ENCODE results near the gene ABHD17C. TPM values are rescaled to one million over a fixed set of nuclear protein-coding genes. Genes with fewer than 3 reads are reported as not detected.

ABHD17C gene
- total RNA-seq, 1 experiment from 2014 or later, result 16.3 TPM

DNA sequence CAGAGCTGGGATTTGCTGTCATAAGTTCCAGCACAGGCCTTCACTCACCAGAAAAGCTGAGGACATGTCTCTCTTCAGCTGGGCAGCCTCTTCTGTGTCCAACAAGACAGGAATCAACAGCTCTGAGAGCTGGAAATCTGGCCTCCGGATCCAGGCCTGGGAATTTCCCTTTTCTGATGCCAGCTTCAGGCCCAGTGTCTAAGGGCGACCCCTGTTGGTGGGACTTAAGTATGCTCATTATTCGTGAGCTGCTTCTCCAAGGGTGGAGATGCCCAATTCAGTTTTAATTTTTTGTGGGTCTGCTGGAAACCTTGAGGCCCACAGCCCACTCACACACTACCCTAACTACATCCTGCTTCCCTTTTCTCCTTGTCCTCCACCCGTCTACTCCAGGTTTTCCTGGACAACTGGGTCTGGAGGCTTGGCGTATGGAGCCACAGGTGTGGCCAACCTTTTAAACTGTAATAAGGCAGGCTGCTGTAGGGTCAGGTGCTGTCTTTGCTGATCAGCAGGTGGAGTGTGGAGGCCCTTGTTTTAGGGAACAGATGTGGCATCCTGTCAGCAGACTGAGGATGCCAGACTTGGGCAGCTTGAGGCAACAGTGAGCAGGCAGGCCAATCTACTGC, 81.4 kb downstream of the ABHD17C start:
- no peak overlapping the region; the same call in 1 of the 2 replicates for H3K27ac ChIP-seq (ENCODE audit: low read length)
- ATAC-seq (peak; percentile 46; the same call in 1 of the 2 replicates), DNase-seq (ENCODE audit: low read depth, low spot score) (peak; percentile 41)
- no TSS peak for BruUV-seq (replicated peaks)
- H3K4me3 ChIP-seq (ENCODE audit: low read depth in 2 of 2, low read length in 2 of 2), result no peak overlapping the region
- in situ Hi-C loops (cut with HindIII; ENCODE audit: low pct_unique_long_range_greater_than_20kb, low sequenced_read_pairs), result no loop called here
- H3K36me3 ChIP-seq (ENCODE audit: control insufficient read depth, insufficient read depth, low read length), result no peaks in the 10 kb centered on the region
- ChIA-PET POLR2A (interaction anchor here (0.5 to 1.0 kb wide), 2 partner anchors 176 to 486 kb away, joined by 3 to 5 read pairs; no protein-coding TSS in a partner anchor), CTCF (interaction anchor here (0.6 to 5.2 kb wide), 22 partner anchors 9 to 412 kb away, joined by 3 to 65 read pairs (median 4); no protein-coding TSS in a partner anchor)
- peaks cover 6% of the 10 kb centered on the region; the same call in 1 of the 2 replicates for H3K4me1 ChIP-seq (ENCODE audit: control insufficient read depth, insufficient read depth, low read length)
- intact Hi-C loops (cut with micrococcal nuclease; ENCODE audit: unreplicated experiment), result loop anchor here (1.0 kb wide), 2 partner anchors 116 to 209 kb away; no protein-coding TSS in a partner anchor
- peaks cover 21% of the 10 kb centered on the region for H3K27me3 ChIP-seq (ENCODE audit: control insufficient read depth, insufficient read depth, low read length)
- H3K9me3 ChIP-seq (ENCODE audit: control insufficient read depth, insufficient read depth, low read depth, low read length), result no peaks in the 10 kb centered on the region
- TF ChIP-seq SIN3A (IDR thresholded peaks at IDR 0.05; ENCODE audit: borderline replicate concordance, insufficient read depth, low read depth, low read length), result no peak
- peak; percentile 95 for TF ChIP-seq CTCF (IDR thresholded peaks at IDR 0.05)
- no peak for TF ChIP-seq POLR2AphosphoS5 (IDR thresholded peaks at IDR 0.05; ENCODE audit: low read depth, low read length)
- TF ChIP-seq, protein P1, sequence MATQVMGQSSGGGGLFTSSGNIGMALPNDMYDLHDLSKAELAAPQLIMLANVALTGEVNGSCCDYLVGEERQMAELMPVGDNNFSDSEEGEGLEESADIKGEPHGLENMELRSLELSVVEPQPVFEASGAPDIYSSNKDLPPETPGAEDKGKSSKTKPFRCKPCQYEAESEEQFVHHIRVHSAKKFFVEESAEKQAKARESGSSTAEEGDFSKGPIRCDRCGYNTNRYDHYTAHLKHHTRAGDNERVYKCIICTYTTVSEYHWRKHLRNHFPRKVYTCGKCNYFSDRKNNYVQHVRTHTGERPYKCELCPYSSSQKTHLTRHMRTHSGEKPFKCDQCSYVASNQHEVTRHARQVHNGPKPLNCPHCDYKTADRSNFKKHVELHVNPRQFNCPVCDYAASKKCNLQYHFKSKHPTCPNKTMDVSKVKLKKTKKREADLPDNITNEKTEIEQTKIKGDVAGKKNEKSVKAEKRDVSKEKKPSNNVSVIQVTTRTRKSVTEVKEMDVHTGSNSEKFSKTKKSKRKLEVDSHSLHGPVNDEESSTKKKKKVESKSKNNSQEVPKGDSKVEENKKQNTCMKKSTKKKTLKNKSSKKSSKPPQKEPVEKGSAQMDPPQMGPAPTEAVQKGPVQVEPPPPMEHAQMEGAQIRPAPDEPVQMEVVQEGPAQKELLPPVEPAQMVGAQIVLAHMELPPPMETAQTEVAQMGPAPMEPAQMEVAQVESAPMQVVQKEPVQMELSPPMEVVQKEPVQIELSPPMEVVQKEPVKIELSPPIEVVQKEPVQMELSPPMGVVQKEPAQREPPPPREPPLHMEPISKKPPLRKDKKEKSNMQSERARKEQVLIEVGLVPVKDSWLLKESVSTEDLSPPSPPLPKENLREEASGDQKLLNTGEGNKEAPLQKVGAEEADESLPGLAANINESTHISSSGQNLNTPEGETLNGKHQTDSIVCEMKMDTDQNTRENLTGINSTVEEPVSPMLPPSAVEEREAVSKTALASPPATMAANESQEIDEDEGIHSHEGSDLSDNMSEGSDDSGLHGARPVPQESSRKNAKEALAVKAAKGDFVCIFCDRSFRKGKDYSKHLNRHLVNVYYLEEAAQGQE (IDR thresholded peaks at IDR 0.05; ENCODE audit: insufficient read depth in 1 of 2, low read depth in 2 of 2, low read length in 1 of 2), result no peak
- no peak for TF ChIP-seq TCF7L2 (IDR thresholded peaks at IDR 0.05; ENCODE audit: low read depth, low read length)

GRCh38 chr15:80777137-80777536, 82.0 kb downstream of the ABHD17C start:
- Histone ChIP-seq H3K4me3 (ENCODE audit: low read depth in 2 of 2, low read length in 2 of 2) (no peak overlapping the region), H3K36me3 (ENCODE audit: control insufficient read depth, insufficient read depth, low read length) (no peaks in the 10 kb centered on the region), H3K27me3 (ENCODE audit: control insufficient read depth, insufficient read depth, low read length) (peaks cover 27% of the 10 kb centered on the region), H3K27ac (ENCODE audit: low read length) (no peak overlapping the region), H3K4me1 (ENCODE audit: control insufficient read depth, insufficient read depth, low read length) (peaks cover 6% of the 10 kb centered on the region; the same call in 1 of the 2 replicates), H3K9me3 (ENCODE audit: control insufficient read depth, insufficient read depth, low read depth, low read length) (no peaks in the 10 kb centered on the region)
- POLR2A ChIA-PET, result interaction anchor here (0.5 kb wide), 1 partner anchor 487 kb away, joined by 3 read pairs; no protein-coding TSS in a partner anchor
- TF ChIP-seq POLR2AphosphoS5 (IDR thresholded peaks at IDR 0.05; ENCODE audit: low read depth, low read length) (no peak), CTCF (IDR thresholded peaks at IDR 0.05) (no peak)
- no TSS peak for BruUV-seq (replicated peaks)
- ATAC-seq, result no peak
- CTCF ChIA-PET, result interaction anchor here (0.6 to 5.2 kb wide), 16 partner anchors 11 to 322 kb away, joined by 3 to 65 read pairs (median 5); no protein-coding TSS in a partner anchor
- DNase-seq (ENCODE audit: low read depth, low spot score), result no peak
- in situ Hi-C loops (cut with HindIII; ENCODE audit: low pct_unique_long_range_greater_than_20kb, low sequenced_read_pairs) (no loop called here), intact Hi-C loops (cut with micrococcal nuclease; ENCODE audit: unreplicated experiment) (no loop called here)
